Measurements from ENCODE around the gene PPID. TPM values are rescaled to one million over a fixed set of nuclear protein-coding genes. Genes with fewer than 3 reads are reported as not detected.
"Not testable (repeated sequence)": the region's sequence is repeated elsewhere in the genome, so short reads cannot be mapped to it uniquely, and the experiment has no call there.

The PPID gene
- total RNA-seq, 2 experiments from 2014 or later = 10.7 to 10.8 TPM

DNA sequence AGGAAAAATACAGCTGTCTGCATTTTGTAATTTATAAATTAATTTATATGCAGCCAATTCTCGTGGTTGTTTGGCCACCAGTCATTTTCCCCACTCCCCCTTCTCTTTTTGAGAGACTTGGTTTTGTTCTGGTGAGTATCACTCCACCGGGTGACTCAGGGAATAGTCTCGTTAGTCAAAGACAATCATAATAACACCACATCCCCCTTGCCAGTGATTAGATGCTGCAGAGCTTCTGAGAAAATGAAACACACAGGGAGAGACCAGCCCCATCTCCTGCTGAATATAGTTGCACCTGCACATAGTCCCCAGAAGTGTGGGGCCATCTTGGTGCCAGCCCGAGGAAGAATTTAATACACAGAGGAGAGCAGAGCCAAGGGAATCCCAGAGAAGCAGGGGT, 37.7 kb upstream of the PPID start:
- no peaks in the 10 kb centered on the region for H3K9me3 ChIP-seq (ENCODE audit: control insufficient read depth in 1 of 2, insufficient read depth in 1 of 2, low read length in 2 of 2)
- Mint-ChIP-seq H3K4me3 (no peak overlapping the region), H3K9me3 (peaks cover 2% of the 10 kb centered on the region), H3K27ac (no peak overlapping the region), H3K36me3 (ENCODE audit: low read depth) (no peaks in the 10 kb centered on the region), H3K4me1 (ENCODE audit: low read depth) (no peaks in the 10 kb centered on the region), H3K27me3 (peaks cover 4% of the 10 kb centered on the region)
- ATAC-seq (ENCODE audit: poor library complexity) (no peak), DNase-seq (no peak)
- no peak overlapping the region for H3K4me3 ChIP-seq (ENCODE audit: low read length)
- no peaks in the 10 kb centered on the region for H3K27me3 ChIP-seq (ENCODE audit: control insufficient read depth in 1 of 2, insufficient read depth in 2 of 2, low read length in 2 of 2)
- ChIA-PET POLR2A (no interaction called here), CTCF (no interaction called here)
- no peaks in the 10 kb centered on the region for H3K36me3 ChIP-seq (ENCODE audit: insufficient read depth, low read length)
- H3K27ac ChIP-seq (ENCODE audit: low read depth in 1 of 2, low read length in 2 of 2) = no peak overlapping the region
- H3K4me1 ChIP-seq (ENCODE audit: insufficient read depth, low read length) = no peaks in the 10 kb centered on the region
- TF ChIP-seq, protein P1, sequence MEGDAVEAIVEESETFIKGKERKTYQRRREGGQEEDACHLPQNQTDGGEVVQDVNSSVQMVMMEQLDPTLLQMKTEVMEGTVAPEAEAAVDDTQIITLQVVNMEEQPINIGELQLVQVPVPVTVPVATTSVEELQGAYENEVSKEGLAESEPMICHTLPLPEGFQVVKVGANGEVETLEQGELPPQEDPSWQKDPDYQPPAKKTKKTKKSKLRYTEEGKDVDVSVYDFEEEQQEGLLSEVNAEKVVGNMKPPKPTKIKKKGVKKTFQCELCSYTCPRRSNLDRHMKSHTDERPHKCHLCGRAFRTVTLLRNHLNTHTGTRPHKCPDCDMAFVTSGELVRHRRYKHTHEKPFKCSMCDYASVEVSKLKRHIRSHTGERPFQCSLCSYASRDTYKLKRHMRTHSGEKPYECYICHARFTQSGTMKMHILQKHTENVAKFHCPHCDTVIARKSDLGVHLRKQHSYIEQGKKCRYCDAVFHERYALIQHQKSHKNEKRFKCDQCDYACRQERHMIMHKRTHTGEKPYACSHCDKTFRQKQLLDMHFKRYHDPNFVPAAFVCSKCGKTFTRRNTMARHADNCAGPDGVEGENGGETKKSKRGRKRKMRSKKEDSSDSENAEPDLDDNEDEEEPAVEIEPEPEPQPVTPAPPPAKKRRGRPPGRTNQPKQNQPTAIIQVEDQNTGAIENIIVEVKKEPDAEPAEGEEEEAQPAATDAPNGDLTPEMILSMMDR (IDR thresholded peaks at IDR 0.05) = no peak
- intact Hi-C loops (cut with DNase I, micrococcal nuclease) = no loop called here

DNA sequence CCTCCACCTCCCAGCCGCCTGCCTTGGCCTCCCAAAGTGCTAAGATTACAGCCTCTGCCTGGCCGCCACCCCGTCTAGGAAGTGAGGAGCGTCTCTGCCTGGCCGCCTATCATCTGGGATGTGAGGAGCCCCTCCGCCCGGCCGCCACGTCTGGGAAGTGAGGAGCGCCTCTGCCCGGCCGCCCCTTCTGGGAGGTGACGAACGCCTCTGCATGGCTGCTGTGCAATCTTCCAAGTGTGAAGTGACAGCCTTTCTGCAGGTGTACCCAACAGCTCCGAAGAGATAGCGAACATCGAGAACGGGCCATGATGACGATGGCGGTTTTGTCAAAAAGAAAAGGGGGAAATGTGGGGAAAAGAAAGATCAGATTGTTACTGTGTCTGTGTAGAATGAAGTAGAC, 36.3 kb upstream of the PPID start:
- H3K36me3 ChIP-seq (ENCODE audit: insufficient read depth, low read length); H3K4me1 ChIP-seq (ENCODE audit: insufficient read depth, low read length); H3K9me3 ChIP-seq (ENCODE audit: control insufficient read depth in 1 of 2, insufficient read depth in 1 of 2, low read length in 2 of 2); H3K4me1 Mint-ChIP-seq (ENCODE audit: low read depth); CTCF ChIA-PET; H3K4me3 Mint-ChIP-seq; H3K27me3 Mint-ChIP-seq; H3K27ac ChIP-seq (ENCODE audit: low read depth in 1 of 2, low read length in 2 of 2); POLR2A ChIA-PET; H3K27me3 ChIP-seq (ENCODE audit: control insufficient read depth in 1 of 2, insufficient read depth in 2 of 2, low read length in 2 of 2); H3K4me3 ChIP-seq (ENCODE audit: low read length); ATAC-seq (ENCODE audit: poor library complexity); DNase-seq; H3K9me3 Mint-ChIP-seq; H3K36me3 Mint-ChIP-seq (ENCODE audit: low read depth); H3K27ac Mint-ChIP-seq; intact Hi-C loops (cut with DNase I, micrococcal nuclease): not testable (repeated sequence)

DNA sequence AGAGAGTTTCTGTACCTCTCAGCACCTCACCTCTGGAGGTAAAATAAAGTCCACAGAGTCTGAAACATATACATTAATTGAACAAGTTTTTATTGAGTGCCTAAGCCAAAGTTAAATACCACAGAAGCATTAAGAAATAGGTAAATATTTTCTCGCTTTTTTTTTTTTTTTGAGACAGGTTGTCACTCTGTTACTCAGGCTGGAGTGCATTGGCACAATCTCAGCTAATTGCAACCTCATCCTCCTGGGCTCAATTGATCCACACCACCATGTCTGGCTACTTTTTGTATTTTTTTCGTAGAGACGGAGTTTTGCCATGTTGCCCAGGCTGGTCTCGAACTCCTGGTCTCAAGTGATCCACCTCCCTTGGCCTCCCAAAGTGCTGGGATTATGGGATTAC, 35.5 kb upstream of the PPID start:
- no peak for DNase-seq
- CTCF ChIA-PET = no interaction called here
- Histone ChIP-seq H3K36me3 (ENCODE audit: insufficient read depth, low read length) (no peaks in the 10 kb centered on the region), H3K27ac (ENCODE audit: low read depth in 1 of 2, low read length in 2 of 2) (no peak overlapping the region), H3K9me3 (ENCODE audit: control insufficient read depth in 1 of 2, insufficient read depth in 1 of 2, low read length in 2 of 2) (no peaks in the 10 kb centered on the region), H3K27me3 (ENCODE audit: control insufficient read depth in 1 of 2, insufficient read depth in 2 of 2, low read length in 2 of 2) (no peaks in the 10 kb centered on the region), H3K4me3 (ENCODE audit: low read length) (no peak overlapping the region), H3K4me1 (ENCODE audit: insufficient read depth, low read length) (no peaks in the 10 kb centered on the region)
- Mint-ChIP-seq H3K4me3 (no peak overlapping the region), H3K9me3 (peaks cover 2% of the 10 kb centered on the region), H3K4me1 (ENCODE audit: low read depth) (no peaks in the 10 kb centered on the region), H3K27me3 (peaks cover 4% of the 10 kb centered on the region), H3K27ac (no peak overlapping the region), H3K36me3 (ENCODE audit: low read depth) (no peaks in the 10 kb centered on the region)
- no peak for ATAC-seq (ENCODE audit: poor library complexity)
- intact Hi-C loops (cut with DNase I, micrococcal nuclease) = no loop called here
- POLR2A ChIA-PET = no interaction called here
- TF ChIP-seq, protein P1 (IDR thresholded peaks at IDR 0.05) = no peak

DNA sequence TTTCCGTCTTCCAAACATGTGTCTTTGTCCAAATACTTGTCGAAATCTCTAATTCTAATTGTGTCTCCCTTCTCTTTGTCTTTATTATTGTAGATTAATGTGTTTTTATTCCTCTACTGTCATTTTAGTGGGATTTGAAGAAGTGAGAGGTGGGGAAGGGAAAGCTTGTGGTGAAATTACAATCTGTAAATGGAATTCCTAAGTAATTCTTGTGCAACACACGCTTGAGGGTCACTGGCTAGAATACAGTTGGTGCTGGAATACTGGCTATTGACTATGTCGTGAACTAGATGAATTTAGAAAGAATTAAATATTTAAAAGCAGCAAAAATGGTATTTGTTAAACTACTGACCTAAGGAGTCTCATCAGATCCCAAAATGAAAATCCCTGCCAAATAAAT, 34.9 kb upstream of the PPID start:
- Mint-ChIP-seq H3K36me3 (ENCODE audit: low read depth) (no peaks in the 10 kb centered on the region), H3K9me3 (peaks cover 2% of the 10 kb centered on the region), H3K4me3 (no peak overlapping the region), H3K4me1 (ENCODE audit: low read depth) (no peaks in the 10 kb centered on the region), H3K27ac (no peak overlapping the region), H3K27me3 (peaks cover 4% of the 10 kb centered on the region)
- Histone ChIP-seq H3K27me3 (ENCODE audit: control insufficient read depth in 1 of 2, insufficient read depth in 2 of 2, low read length in 2 of 2) (no peaks in the 10 kb centered on the region), H3K4me1 (ENCODE audit: insufficient read depth, low read length) (no peaks in the 10 kb centered on the region), H3K36me3 (ENCODE audit: insufficient read depth, low read length) (no peaks in the 10 kb centered on the region), H3K9me3 (ENCODE audit: control insufficient read depth in 1 of 2, insufficient read depth in 1 of 2, low read length in 2 of 2) (no peaks in the 10 kb centered on the region), H3K27ac (ENCODE audit: low read depth in 1 of 2, low read length in 2 of 2) (no peak overlapping the region), H3K4me3 (ENCODE audit: low read length) (no peak overlapping the region)
- DNase-seq (no peak), ATAC-seq (ENCODE audit: poor library complexity) (no peak)
- ChIA-PET CTCF (no interaction called here), POLR2A (no interaction called here)
- intact Hi-C loops (cut with DNase I, micrococcal nuclease) = no loop called here
- TF ChIP-seq, protein P1 (IDR thresholded peaks at IDR 0.05) = no peak
